ENCODE data around the gene IGLL1.
"Not testable (repeated sequence)": the region's sequence is repeated elsewhere in the genome, so short reads cannot be mapped to it uniquely, and the experiment has no call there.

- TF ChIP-seq CTCF (IDR thresholded peaks at IDR 0.05; ENCODE audit: extremely low read depth in 1 of 2, insufficient read depth in 1 of 2, low read depth in 1 of 2, low read length in 2 of 2); MAX (IDR thresholded peaks at IDR 0.05; ENCODE audit: insufficient read depth, insufficient read length): not testable (repeated sequence)
Observed at GRCh38 chr22:23538696-23539030, 41.4 kb downstream of the IGLL1 start.
